K562 (cell line): ENCODE data around the gene PBX4. TPM values are rescaled to one million over a fixed set of nuclear protein-coding genes. Genes with fewer than 3 reads are reported as not detected.
A peak's percentile ranks its signal among the peaks of the same experiment; 100 is the strongest.

ENCODE experiments used
- CREB1 ChIP-seq, 2 experiments: sonication (generic) in 1 of 2; formaldehyde crosslinking in 1 of 2; IDR thresholded peaks; 2 replicates each; pipeline versions ENCODE4 v1.6.1 to v1.8.0; 2012 to 2022; ENCODE audit warnings: inconsistent platforms in 1 of 2, mild to moderate bottlenecking in 1 of 2, missing genetic modification reagents in 1 of 2, moderate library complexity in 1 of 2
- JUN ChIP-seq, 2 experiments: sonication (generic) in 1 of 2; formaldehyde crosslinking in 1 of 2; IDR thresholded peaks; 2 replicates each; pipeline versions ENCODE4 v1.6.1 to v1.8.0; 2012 to 2022; ENCODE audit warnings: borderline replicate concordance in 2 of 2, mild to moderate bottlenecking in 2 of 2, improper control_type of control experiment in 1 of 2, low read depth in 1 of 2, low read length in 1 of 2, missing genetic modification reagents in 1 of 2
- MLLT1 ChIP-seq, 2 experiments: fragments of 450-650 bp; IDR thresholded peaks; 2 replicates each; pipeline ENCODE4 v1.6.1; 2016
- RREB1 ChIP-seq: fragments of 250-450 bp; sonication (Bioruptor Pico); IDR thresholded peaks from 2 replicates; pipeline ENCODE4 v1.4.0; 2020
- SFPQ ChIP-seq: fragments of 200-400 bp; formaldehyde crosslinking; IDR thresholded peaks from 2 replicates; pipeline ENCODE4 v1.6.1; 2017; ENCODE audit warnings: mild to moderate bottlenecking, low read depth, low read length, moderate library complexity
- STAT5A ChIP-seq: IDR thresholded peaks from 2 replicates; pipeline ENCODE4 v1.6.1; 2012; ENCODE audit warnings: low read length, inconsistent platforms, borderline replicate concordance
- TCFL5 ChIP-seq: fragments of 250-450 bp; sonication (Bioruptor Pico); conservative IDR thresholded peaks from 2 replicates; pipeline ENCODE4 v1.6.1; 2021; ENCODE audit warnings: mild to moderate bottlenecking, moderate library complexity, matching md5 sums
- USF1 ChIP-seq: sonication (generic); formaldehyde crosslinking; IDR thresholded peaks from 2 replicates; pipeline ENCODE4 v1.9.0; 2022; ENCODE audit warnings: mild to moderate bottlenecking, missing genetic modification reagents
- ZFP91 ChIP-seq: sonication (generic); formaldehyde crosslinking; IDR thresholded peaks from 2 replicates; pipeline ENCODE4 v1.8.0; 2022; ENCODE audit warnings: mild to moderate bottlenecking, missing genetic modification reagents
- polyA plus RNA-seq, 8 experiments: library from polyadenylated mRNA; depleted of rRNA in 4 of 8; stranded (reverse) in 5 of 8; unstranded in 3 of 8; fragments of >200 nt; fragmentation: Nextera tagmentation in 2 of 8; fragmentation: Illumina TruSeq in 1 of 8; extraction: Ambion mirVana in 2 of 8; extraction: Trizol in 1 of 8; gene quantifications; 2 replicates each; pipeline versions ENCODE4 v1.2.1 to v1.2.3, GENCODE V29; 2011 to 2014; ENCODE audit warnings: inconsistent platforms in 1 of 8, missing spikeins in 1 of 8
- total RNA-seq, 7 experiments: library from RNA; depleted of rRNA in 6 of 7; stranded (reverse); fragments of >200 nt in 6 of 7; fragmentation: Illumina TruSeq in 2 of 7; extraction: Trizol in 2 of 7; gene quantifications; 2 replicates each; pipeline versions ENCODE4 v1.2.1 to v1.2.3, GENCODE V29; 2011 to 2021; ENCODE audit warnings: low replicate concordance in 1 of 7

Gene PBX4
- total and polyA plus RNA-seq, 9 of the 15 experiments (the other 6 are each of a cell fraction or from before 2014, with no cell fraction given), result 0.11 to 3.8 (median 1.6) TPM; not detected in 1

- TF ChIP-seq SFPQ, result no peak
- no peak for TF ChIP-seq STAT5A
- TF ChIP-seq JUN (IDR thresholded peaks at IDR 0.05; ENCODE audit: borderline replicate concordance, low read depth, low read length), result no peak
- no peak for TF ChIP-seq JUN (CRISPR knock-in tag; IDR thresholded peaks at IDR 0.05; ENCODE audit: borderline replicate concordance)
- TF ChIP-seq RREB1 (CRISPR knock-in tag), result no peak
- TF ChIP-seq ZFP91 (CRISPR knock-in tag), result no peak
- TF ChIP-seq USF1, result no peak
- TF ChIP-seq TCFL5, result no peak
- TF ChIP-seq MLLT1 (IDR thresholded peaks at IDR 0.05), result no peak
- no peak; the same call in 1 of the 2 replicates for TF ChIP-seq CREB1 (IDR thresholded peaks at IDR 0.05)
- 0 out of 2 replicates have a peak, but pooled peaks have one; percentile 33 for TF ChIP-seq CREB1 (CRISPR knock-in tag; IDR thresholded peaks at IDR 0.05)
Measured at GRCh38 chr19:19663256-19664120, 45.0 kb upstream of the PBX4 start, which contains the start of gene ATP13A1 (continued).
